HG03025 (cell line): ENCODE measurements around the gene LUC7L3.
"Not testable (repeated sequence)": the region's sequence is repeated elsewhere in the genome, so short reads cannot be mapped to it uniquely, and the experiment has no call there.

Experiments
- ATAC-seq: cut with Tn5 transposase; IDR thresholded peaks from one replicate; pipeline ENCODE4 v1.9.1; 2021; ENCODE audit warnings: mild to moderate bottlenecking, moderate library complexity; ENCODE audit not compliant: unreplicated experiment, low FRiP score

Gene LUC7L3

DNA sequence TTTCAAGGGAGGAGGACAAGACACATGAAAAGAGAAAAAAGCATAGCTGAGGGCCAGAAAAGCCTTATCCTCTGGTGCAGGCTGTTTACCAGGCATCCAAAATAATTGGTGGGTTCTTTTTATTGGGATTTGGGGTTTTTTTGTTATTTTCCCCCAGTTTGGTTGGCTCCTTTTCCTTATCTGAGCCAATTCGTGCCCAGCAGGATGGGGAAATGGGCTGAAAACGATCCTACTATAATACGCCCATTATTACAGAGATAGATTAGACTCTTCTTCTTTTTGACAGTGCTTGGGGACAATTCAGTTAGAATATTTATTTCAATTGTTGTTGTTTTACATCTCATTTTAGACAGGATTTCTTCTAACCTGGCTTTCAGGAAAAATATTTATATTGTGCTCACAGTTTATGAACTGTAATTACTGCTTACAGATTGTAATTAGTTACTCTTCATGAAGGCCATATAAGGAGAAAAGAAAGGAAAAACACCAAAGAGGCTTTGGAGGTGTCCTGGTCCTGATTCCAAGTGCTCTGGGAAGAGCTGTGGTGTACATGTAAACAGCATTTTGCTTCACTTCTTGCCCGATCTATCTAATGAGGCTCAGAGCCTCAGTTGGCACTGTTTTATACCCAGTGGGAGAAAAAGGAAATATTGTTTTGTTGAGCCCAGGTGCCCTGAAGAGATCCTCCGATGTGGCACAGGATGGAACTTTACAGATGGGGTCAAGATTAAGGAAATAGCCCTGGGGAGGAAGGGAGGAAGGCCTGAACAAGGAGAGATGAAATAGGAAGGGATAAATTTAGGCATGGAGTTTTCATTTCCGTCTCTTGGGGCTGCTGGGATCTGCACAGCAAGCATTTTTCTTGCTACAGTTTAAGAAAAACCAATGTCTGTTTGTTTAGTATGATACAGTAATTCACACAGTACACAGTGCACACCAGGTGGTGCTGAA is 11.1 kb upstream of the LUC7L3 start:
- ATAC-seq, result no peak

DNA sequence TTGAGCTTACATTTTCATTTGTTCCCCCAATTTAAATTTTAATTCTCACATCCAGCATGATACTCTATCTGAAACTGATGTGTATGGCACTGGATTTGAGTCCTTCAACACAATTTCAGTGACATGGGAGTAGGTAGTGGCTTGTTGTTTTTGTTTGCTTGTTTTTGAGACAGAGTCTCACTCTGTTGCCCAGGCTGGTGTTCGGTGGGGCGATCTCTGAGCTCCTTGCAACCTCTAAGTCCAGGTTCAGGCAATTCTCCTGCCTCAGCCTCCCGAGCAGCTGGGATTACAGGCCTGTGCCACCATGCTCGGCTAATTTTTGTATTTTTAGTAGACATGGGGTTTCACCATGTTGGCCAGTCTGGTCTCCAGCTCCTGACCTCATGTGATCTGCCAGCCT is 10.3 kb upstream of the LUC7L3 start:
- ATAC-seq, result not testable (repeated sequence)

DNA sequence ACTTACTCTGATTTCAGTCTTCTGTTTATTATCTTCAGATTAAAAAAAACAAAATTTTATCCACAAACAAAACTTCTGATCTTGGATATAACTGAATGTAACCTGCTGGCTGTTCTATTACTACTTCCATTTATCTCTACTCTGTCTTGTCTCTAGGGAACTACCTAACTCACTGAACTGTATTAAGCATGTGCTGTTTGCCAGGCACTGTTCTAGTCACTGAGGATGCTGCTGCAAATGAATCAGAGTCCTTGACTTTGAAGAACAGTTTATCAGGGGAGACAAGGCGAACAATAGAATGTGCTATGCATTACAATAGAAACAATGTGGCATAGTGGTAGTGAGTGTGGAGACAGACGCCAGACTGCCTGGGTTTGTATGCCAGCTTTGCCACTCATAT is 9.4 kb upstream of the LUC7L3 start:
- ATAC-seq, result no peak

DNA sequence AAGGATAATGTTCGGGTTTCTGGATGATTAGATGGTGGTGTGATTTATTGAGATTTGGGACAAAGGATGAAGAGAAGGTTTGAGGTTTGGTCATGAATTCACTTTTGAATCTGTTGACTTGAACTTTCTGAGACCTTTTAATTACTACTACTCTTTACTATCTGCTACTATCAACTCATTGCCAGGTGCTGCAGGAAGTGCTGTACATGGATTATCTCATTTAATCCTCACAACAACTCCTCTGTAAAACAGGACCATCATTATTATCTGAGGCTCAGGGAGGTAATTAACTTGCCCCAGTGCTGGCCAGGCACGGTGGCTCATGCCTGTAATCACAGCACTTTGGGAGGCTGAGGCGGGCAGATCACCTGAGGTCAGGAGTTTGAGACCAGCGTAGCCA is 8.8 kb upstream of the LUC7L3 start:
- ATAC-seq, result no peak

DNA sequence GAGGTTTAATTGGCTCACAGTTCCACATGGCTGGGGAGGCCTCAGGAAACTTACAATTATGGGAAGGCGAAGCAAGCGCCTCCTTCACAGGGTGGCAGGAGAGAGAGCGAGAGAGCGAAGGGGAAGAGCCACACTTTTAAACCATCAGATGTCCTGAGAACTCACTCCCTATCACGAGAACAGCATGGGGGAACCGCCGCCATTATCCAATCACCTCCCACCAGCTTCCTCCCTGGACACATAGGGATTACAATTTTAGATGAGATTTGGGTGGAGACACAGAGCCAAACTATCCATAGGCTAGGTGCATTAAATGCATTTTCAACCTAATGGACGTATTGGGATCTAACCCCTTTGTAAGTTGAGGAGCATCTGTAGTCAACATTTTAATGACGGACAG is 6.8 kb upstream of the LUC7L3 start:
- no peak for ATAC-seq

DNA sequence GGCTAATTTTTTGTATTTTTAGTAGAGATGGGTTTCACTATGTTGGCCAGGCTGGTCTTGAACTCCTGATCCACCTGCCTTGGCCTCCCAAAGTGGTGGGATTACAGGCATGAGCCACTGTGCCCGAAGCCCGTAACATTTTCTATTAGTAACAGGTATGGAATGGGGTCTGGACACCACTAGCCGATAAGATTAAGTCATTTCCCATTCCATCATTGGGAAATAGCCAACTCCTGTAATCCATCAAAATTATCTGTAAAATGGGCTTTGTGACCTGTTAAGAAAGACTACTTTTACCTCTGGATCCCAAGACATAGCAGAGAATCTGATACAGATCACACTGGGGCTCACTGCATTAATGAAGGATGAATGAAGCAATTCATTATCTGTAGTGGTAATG is 3.9 kb upstream of the LUC7L3 start:
- ATAC-seq, result no peak

DNA sequence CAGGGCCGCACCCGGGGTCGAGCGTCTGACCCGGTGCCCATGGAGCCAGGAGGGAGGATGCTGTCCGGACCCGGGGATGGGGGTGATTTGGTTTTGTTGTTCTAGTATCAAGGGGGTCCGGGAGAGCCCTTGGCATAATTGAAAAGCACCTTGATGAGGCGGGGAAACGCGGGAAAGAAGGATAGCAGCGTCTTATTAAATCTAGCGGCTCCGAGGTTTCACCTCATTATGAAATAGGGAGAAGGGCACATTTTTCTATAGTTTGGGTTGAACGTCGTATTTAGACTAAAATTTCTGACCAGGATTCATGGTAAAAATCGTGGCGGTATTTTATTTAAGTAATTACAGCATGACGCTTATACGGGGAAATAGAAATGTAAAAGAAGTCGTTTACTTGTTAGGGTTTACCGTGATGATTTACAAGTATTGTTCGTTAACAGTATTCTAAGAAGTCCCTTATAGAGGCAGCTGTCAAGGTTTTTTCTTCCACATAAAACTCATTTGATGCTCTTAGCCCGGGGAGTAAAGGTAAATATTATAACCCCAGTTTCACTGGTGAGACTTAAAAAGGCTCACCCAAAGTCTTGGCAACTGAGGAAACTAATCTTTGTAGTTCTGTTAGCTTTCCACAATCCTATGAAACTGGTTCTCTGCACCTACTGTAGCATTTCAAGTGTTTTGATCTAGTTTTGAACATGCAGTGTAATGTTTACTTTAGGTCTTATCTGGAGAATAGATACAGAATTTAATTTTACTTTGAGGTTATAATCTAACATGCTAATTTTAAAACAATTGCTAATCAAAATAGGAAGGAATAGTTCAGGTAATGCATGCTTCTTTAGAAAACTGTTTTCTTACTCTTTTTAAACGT is 756 bp downstream of the LUC7L3 start:
- no peak for ATAC-seq

DNA sequence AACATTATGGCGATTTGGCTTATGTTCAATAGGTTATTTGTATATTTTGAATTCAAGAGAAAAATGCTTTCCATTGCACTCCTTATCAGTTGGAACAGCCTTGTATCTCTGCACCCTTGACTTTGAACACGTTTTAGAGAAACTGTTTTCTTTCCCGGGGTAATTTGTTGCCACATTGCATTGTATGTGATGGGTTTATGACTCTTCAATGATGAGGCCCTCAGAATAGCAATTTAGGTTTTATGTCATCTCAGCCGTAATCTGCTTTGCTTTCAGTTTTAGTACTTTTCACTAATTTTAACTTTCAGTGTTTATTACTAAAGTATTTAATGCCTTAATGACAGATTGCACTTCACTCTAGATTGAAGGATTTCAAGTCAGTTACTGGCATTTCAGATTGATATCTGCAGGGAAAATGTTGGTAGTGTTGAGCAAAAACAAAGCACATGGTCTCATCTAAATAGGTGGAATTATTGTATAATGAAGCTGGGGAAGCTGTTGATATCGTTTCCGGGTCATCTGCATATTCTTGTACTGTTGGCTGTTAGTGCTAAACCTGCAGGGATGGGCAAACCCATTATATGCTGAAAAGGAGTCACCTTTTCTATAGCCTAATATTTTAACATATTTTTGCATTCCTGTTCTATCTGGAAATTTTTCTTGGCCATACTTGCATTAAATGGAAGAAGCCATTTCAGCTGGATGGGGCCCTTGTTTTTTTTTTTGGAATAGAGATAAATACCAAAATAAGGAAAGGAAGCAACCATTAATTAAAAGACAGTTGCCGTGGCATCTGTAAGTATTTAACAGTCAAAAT is 2.0 kb downstream of the LUC7L3 start:
- ATAC-seq, result no peak

DNA sequence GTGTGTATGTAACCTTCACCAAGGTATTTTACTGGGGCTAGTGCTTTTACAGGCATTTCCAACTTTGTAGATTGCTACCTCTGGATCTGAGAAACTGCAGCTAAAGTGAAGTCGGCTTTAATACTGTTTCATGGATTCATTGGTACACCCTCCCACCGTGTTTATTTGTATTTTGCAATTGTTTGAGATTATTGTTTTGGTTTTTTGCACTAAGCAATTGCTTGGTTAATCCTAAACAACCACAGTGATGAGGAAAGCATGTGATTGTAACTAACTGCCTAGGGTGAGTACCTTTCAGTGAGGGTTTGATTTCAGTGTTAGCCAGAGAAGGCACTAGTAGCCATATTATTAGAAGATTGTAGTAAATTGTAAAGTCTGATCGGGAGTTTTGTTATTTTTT is 3.3 kb downstream of the LUC7L3 start:
- ATAC-seq, result no peak

DNA sequence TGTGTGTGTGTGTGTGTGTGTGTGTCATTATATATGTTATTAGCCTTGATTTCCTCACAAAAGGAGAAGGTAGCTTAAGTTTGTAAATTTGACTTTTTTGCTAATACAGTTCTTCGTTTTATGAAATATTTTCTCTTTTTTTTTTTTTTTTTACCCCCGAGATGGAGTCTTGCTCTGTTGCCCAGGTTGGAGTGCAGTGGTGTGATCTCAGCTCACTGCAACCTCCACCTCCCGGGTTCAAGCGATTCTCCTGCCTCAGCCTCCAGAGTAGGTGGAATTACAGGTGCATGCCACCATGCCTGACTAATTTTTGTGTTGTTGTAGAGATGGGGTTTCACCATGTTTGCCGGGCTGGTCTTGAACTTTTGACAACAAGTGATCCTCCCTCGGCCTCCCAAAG is 5.2 kb downstream of the LUC7L3 start:
- ATAC-seq, result not testable (repeated sequence)

DNA sequence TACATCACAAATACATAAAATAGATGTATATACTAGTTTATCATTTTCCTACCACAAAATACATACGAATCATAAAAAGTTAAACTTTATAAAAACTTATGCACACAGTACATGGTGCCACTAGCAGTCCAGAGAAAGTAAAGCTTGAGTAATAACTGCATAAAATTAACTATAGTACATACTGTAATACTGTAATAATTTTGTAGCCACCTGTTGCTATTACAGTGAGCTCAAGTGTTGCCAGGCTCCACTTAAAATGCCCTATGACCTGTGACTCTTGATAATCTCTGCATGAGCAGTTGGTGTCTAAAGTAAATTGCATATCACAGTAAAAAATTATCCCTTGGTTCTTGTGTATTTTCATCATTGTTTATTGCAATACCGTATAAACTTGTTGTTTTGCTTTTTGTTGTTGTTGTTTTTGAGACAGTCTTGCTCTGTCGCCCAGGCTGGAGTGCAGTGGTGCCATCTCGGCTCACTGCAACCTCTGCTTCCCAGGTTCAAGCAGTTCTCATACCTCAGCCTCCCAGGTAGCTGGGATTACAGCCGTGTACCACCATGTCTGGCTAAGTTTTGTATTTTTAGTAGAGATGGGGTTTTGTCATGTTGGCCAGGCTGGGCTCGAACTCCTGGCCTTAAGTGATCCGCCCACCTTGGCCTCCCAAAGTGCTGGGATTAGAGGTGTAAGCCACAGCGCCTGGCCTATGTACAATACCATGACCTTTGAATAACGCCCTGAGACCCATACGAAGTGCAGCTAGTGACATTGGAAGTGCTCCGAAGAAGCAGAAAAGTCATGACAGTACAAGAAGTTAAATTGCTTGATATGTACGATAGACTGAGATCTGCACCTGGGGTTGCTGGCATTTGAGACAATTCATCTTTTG is 6.6 kb downstream of the LUC7L3 start:
- ATAC-seq, result no peak

DNA sequence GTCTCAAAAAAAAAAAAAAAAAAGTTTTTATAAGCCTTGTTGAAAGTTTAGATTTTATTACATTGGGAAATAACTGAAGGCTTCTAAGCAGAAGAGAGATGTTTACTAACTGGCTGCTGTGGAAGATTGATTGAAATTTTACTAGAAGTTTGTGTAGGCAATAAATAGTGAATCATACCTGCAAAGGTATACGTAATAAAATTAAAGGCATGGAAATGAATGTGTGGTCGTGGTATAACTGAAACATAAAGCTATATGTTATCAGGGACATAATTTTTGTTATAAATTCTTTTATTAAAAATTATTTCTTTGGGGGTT is 8.7 kb downstream of the LUC7L3 start:
- no peak for ATAC-seq

DNA sequence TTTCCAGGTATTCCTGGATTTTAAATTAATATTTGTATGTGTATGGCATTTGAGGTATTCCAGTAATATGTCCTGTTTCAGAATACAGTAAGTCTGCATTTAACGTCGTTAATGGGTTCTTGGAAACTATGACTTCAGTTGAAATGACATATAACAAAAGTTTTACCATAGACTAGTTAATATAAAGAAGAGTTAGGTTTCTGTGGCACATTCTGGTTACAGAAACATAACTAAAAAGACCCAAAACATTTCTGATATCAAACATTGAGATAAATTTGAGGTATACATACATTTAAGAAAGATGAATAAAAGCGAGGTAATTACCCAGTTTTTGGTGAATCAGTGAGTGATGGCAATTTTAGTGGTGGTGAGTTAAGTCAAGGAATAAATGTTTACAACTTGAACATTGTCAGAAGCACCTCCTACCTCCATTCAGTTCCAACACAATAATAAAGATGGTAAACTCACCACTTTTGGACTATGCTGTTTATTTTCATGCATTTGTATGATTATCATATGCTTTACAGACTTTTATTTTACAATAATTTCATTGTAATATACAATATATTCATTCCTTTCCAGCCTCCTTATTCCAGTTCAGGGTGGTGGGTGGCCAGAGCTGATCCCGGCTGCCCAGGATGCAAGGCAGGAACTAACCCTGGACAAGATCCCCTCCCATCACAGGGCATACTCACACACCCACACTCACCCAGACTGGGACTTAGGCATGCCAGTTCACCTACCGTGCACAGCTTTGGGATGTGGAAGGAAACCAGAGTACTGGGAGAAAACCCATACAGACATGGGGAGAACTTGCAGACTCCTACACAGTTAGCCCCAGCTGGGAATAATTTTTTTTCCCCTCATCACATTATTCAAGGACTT is 9.7 kb downstream of the LUC7L3 start:
- no peak for ATAC-seq

DNA sequence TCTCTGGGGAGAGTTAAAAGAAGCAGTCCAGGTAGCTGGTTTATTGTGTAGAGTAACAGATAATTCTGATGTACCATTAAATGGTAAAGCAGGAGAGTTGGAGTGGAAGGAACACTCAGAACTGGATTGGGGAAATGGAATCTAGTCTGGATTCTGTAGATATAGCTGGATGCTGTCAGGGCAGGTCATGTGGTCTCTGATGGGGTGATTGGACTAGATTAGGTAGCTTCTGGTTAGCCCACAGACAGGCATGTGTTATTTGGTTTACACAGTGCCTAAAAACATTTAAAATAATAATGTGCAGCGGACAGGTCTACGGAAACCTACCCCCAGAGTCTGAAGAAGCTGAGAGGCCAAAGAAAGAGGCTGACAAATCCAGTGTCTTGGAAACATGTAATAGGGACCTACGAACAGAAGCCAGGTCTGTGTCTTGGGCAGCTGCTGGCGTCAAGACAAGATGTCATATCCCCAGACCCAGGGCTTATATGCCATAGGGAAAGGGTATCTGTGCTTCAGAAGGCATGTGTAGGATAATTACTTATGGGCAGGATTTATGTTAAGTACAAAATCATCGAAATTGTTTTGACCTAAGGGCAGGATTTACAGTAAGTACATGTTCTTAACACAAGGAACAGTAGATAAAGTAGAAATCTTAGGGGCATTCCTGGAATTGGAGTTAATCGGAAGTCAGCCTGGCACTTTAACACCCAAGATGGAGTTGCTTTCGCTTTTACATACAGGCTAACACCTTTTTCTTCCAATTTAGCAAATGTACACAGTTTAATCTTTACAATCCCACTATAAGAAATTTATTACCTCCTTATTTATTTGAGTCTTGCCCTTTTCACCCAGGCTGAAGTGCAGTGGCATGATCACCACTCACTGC is 12.4 kb downstream of the LUC7L3 start:
- no peak for ATAC-seq

DNA sequence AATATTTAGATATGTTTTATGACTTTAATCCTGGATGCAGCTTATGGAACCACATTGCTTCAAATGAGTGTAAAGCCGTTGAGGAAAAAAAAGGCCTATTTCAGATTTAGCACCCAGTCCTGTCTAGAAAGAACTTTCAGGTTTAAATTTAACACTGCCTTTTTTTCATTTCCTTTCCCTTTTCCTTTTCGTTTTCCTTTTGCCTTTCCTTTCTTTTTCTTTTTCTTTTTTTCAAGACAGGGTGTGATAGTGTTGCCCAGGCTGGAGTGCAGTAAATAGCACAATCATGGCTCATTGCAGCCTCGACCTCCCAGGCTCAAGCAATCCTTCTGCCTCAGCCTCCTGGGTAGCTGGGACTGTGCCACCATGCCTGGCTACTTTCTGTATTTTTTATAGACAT is 15.9 kb downstream of the LUC7L3 start:
- no peak for ATAC-seq

DNA sequence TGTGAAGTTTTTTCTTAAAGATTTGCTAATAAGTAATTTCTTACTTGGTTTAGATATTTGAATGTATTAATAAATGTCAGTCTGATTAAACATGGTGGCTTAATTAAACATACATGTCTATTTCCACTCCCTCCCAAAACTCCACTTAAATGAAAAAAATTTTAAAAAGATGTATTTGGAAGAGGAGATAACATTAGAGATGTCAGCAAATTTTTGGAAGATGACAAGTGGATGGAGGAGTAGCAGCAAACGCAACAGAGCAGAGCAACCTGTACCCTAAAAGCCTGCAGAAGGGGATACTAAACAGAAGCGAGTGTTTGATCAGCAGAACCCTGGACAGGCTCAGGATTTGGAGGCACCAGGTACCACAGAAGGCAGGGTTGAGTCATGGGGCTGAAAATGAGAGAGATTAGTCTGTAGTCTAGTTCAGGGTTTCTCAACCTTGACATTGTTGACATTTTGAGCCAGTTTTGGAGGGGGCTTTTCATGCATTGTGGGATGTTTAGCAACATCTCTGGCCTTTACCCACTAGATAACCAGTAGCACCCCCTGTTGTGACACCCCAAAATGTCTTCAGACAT is 17.8 kb downstream of the LUC7L3 start:
- no peak for ATAC-seq

DNA sequence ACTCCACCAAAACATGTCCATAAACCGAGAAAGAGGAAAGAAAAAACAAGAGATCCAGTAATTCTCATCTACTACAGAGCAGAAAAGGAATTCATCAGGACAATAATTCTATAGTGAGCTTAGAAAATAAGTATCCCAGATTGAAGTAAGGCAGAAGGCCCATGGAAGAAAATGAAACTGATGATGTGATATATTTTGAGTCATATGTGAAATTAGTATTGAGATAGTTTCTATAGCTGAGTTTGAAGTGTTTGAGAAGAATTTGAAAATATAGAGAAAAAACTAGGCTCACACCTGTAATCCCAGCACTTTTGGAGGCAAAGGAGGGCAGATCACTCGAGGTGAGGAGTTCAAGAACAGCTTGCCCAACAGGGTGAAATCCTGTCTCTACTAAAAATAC is 19.7 kb downstream of the LUC7L3 start:
- ATAC-seq, result no peak

DNA sequence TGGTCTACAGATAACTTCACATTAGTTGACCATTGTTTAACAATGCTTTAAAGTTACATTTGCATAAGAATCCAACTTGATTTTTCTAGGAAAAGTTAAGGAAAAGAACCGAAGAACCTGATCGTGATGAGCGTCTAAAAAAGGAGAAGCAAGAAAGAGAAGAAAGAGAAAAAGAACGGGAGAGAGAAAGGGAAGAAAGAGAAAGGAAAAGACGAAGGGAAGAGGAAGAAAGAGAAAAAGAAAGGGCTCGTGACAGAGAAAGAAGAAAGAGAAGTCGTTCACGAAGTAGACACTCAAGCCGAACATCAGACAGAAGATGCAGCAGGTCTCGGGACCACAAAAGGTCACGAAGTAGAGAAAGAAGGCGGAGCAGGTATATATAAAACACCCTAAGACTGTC is 26.2 kb downstream of the LUC7L3 start:
- ATAC-seq, result no peak
